WI38 (cell line): Measurements from ENCODE around the gene PHC1.

Experiments
- H3K4me3 ChIP-seq: 2 replicates; pipeline ENCODE4 v1.5.1; 2011; ENCODE audit warnings: low read depth, mild to moderate bottlenecking, control low read depth, low read length
- TF ChIP-seq, protein P1 (sequence below): IDR thresholded peaks from 2 replicates; pipeline ENCODE4 v1.5.1; 2012; ENCODE audit warnings: low read depth, mild to moderate bottlenecking, control low read depth, low read length

PHC1 gene

DNA sequence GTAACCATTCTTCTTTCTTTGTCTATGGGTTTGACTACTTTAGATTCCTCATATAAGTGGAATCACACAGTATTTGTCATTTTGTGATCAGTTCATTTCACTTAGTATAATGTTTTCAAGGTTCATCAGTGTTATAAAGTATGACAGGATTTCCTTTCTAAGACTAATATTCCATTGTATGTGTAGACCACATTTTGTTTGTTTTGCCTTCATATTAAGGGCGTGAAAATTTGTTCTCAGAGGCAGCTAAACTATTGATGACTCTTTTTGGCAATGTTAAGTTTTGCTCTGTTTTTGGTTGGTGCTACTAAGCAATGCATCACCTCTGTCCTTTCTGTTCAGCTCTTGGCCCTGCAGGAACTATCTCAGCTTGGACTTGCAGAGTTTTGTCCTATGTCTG is 73.4 kb downstream of the PHC1 start:
- no peak overlapping the region for H3K4me3 ChIP-seq
- TF ChIP-seq, protein P1, sequence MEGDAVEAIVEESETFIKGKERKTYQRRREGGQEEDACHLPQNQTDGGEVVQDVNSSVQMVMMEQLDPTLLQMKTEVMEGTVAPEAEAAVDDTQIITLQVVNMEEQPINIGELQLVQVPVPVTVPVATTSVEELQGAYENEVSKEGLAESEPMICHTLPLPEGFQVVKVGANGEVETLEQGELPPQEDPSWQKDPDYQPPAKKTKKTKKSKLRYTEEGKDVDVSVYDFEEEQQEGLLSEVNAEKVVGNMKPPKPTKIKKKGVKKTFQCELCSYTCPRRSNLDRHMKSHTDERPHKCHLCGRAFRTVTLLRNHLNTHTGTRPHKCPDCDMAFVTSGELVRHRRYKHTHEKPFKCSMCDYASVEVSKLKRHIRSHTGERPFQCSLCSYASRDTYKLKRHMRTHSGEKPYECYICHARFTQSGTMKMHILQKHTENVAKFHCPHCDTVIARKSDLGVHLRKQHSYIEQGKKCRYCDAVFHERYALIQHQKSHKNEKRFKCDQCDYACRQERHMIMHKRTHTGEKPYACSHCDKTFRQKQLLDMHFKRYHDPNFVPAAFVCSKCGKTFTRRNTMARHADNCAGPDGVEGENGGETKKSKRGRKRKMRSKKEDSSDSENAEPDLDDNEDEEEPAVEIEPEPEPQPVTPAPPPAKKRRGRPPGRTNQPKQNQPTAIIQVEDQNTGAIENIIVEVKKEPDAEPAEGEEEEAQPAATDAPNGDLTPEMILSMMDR = no peak

GRCh38 chr12:8989413-8989812 is 75.1 kb downstream of the PHC1 start, which contains the start of gene KLRG1:
TSS of gene KLRG1 (plus strand) at chr12:8989546. CDS start at chr12:8989636, 90 bp downstream.
- H3K4me3 ChIP-seq = no peak within 1 kb of the TSS

More at GRCh38 chr12:8989413-8989812, 75.1 kb downstream of the PHC1 start, which contains the start of gene KLRG1:
- TF ChIP-seq, protein P1 = no peak
